Mesothelial cell of epicardium (in vitro differentiated cells): ENCODE results near the gene LZIC. TPM values are rescaled to one million over a fixed set of nuclear protein-coding genes. Genes with fewer than 3 reads are reported as not detected.

Experiments
- DNase-seq, 2 experiments: peaks; one replicate each; pipeline ENCODE4 v3.0.0; 2021; ENCODE audit warnings: low spot score in 2 of 2; ENCODE audit not compliant: unreplicated experiment in 2 of 2
- H3K27ac Mint-ChIP-seq: 2 replicates; pipeline ENCODE4 v1.8.0; 2021; ENCODE audit warnings: mixed read lengths
- H3K27me3 Mint-ChIP-seq: 2 replicates; pipeline ENCODE4 v1.8.0; 2021; ENCODE audit warnings: low read depth, mixed read lengths
- H3K36me3 Mint-ChIP-seq: 2 replicates; pipeline ENCODE4 v1.8.0; 2021; ENCODE audit warnings: mixed read lengths
- H3K4me1 Mint-ChIP-seq: 2 replicates; pipeline ENCODE4 v1.8.0; 2021; ENCODE audit warnings: mixed read lengths
- H3K4me3 Mint-ChIP-seq: 2 replicates; pipeline ENCODE4 v1.8.0; 2021; ENCODE audit warnings: mild to moderate bottlenecking, moderate library complexity, mixed read lengths
- H3K9me3 Mint-ChIP-seq: 2 replicates; pipeline ENCODE4 v1.8.0; 2021; ENCODE audit warnings: mixed read lengths
- microRNA-seq: library from miRNA; unstranded; fragments of <30 nt; microRNA quantifications from one replicate; pipeline ENCODE4 v1.2.0, GENCODE V29; 2021; ENCODE audit warnings: inconsistent platforms, mixed read lengths
- total RNA-seq: library from RNA; stranded (reverse); gene quantifications from 3 replicates; pipeline ENCODE4 v1.2.1, GENCODE V29; 2021
- TF ChIP-seq, protein P1 (sequence below): fragments of 200-600 bp; sonication (generic); IDR thresholded peaks from one replicate; pipeline ENCODE4 v1.5.0; 2021; ENCODE audit warnings: antibody characterized with exemption; ENCODE audit not compliant: unreplicated experiment

The LZIC gene
- total RNA-seq, 1 donor from 2014 or later, result 35.1 TPM

DNA sequence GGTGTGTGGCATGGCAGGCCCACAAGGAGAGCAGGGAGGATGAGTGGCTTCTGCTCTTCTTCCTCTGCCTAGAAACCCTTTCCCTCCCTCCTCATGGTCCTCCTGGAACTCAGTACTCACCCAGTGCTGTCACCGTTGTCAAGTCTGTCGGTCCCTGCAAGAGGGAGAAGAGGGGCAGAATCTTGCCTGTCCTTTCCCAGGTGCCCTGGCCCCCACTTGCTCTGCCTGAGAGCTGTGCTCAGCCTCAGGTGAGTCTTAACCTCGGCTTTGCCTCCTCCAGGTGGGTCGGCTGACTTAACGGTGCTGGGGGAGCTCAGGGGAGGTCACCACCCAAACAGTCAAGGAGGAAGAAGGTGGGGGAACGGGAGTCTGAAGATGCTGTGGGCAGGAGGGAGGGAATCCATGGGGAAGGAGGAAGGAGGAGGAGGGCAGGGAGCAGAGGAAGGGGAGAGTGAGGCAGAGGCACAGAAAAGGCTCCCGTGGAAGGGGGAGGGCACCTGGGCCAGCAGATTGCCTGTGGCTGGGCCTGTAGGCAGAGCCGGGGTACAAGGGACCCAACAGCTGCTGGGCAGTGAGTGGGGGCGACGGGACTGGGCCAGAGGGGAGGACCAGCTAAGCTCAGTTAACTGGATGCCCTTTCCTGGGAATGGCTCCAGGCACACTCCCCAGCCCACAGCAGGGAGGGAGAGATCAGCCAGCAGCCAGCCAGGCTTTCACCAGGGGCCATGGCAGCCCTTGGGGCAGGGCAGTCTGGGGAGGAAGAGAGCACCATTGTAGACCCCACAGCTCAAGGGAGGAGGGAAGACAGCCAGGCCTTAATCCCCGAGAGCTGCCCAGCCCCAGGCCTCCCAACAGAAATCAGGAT is 59.4 kb downstream of the LZIC start:
- no peaks in the 10 kb centered on the region for H3K9me3 Mint-ChIP-seq
- H3K27me3 Mint-ChIP-seq, result no peaks in the 10 kb centered on the region
- H3K36me3 Mint-ChIP-seq, result peaks cover 12% of the 10 kb centered on the region
- no peak overlapping the region for H3K4me3 Mint-ChIP-seq
- H3K27ac Mint-ChIP-seq, result peak overlapping the region; percentile 25
- H3K4me1 Mint-ChIP-seq, result peaks cover 13% of the 10 kb centered on the region
- no peak for DNase-seq
- TF ChIP-seq, protein P1, sequence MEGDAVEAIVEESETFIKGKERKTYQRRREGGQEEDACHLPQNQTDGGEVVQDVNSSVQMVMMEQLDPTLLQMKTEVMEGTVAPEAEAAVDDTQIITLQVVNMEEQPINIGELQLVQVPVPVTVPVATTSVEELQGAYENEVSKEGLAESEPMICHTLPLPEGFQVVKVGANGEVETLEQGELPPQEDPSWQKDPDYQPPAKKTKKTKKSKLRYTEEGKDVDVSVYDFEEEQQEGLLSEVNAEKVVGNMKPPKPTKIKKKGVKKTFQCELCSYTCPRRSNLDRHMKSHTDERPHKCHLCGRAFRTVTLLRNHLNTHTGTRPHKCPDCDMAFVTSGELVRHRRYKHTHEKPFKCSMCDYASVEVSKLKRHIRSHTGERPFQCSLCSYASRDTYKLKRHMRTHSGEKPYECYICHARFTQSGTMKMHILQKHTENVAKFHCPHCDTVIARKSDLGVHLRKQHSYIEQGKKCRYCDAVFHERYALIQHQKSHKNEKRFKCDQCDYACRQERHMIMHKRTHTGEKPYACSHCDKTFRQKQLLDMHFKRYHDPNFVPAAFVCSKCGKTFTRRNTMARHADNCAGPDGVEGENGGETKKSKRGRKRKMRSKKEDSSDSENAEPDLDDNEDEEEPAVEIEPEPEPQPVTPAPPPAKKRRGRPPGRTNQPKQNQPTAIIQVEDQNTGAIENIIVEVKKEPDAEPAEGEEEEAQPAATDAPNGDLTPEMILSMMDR, result no peak

DNA sequence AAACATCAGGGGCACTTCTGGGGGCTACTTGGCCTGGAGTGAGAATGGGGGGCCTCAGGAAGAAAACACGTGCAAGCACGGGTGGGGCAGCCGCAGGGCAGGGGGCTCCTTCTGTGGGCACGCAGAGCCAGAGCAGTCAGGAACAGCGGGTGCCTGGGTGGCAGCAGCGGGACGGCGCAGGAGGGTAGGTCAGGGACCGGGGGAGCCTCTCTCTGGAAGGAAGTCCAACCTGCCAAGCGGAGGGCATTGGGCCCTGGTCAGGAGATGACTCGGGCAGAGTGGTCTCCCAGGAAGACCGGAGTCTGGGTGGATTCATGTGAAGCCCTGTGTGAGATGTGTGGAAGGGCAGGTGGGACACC is 60.3 kb downstream of the LZIC start:
- H3K27me3 Mint-ChIP-seq, result no peaks in the 10 kb centered on the region
- no peak overlapping the region for H3K27ac Mint-ChIP-seq
- TF ChIP-seq, protein P1, result no peak
- peaks cover 14% of the 10 kb centered on the region for H3K36me3 Mint-ChIP-seq
- no peak overlapping the region for H3K4me3 Mint-ChIP-seq
- H3K4me1 Mint-ChIP-seq, result peaks cover 13% of the 10 kb centered on the region
- DNase-seq, result no peak
- no peaks in the 10 kb centered on the region for H3K9me3 Mint-ChIP-seq

DNA sequence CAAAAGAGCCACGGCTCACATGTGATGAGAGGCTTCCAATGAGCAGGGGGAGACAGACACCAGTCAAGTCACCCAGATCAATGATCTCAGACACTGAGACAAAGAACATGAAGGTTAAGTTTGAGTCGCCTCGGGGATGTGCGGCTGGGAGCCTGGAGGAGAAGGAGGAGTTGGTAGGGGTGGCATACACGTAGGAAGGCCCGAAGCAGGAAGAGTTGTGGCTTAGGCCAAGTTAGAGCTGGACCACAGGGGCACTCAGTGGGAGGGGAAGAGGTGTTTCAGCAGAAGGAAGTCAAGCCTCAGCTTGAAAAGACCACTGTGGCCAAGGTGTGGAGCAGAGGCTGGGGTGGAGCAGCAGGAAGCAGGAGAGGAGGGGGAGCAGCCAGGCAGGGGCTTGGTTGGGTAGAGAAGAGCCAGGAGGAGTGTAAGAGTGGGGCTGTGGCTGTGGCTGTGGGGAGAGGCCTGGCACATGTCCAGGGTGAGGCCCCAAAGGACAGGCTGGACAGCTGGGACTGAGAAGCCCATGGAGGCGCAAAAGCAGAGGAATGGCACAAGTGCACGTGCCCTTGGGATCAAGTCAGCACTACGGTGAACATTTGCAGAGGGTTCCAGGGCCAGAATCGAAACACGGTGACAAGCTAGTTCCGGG is 60.8 kb downstream of the LZIC start:
- TF ChIP-seq, protein P1, result no peak
- no peak for DNase-seq
- H3K4me3 Mint-ChIP-seq, result no peak overlapping the region
- H3K36me3 Mint-ChIP-seq, result peaks cover 14% of the 10 kb centered on the region
- H3K4me1 Mint-ChIP-seq, result peaks cover 13% of the 10 kb centered on the region
- H3K27me3 Mint-ChIP-seq, result no peaks in the 10 kb centered on the region
- H3K27ac Mint-ChIP-seq, result peak overlapping the region; percentile 42
- H3K9me3 Mint-ChIP-seq, result no peaks in the 10 kb centered on the region

DNA sequence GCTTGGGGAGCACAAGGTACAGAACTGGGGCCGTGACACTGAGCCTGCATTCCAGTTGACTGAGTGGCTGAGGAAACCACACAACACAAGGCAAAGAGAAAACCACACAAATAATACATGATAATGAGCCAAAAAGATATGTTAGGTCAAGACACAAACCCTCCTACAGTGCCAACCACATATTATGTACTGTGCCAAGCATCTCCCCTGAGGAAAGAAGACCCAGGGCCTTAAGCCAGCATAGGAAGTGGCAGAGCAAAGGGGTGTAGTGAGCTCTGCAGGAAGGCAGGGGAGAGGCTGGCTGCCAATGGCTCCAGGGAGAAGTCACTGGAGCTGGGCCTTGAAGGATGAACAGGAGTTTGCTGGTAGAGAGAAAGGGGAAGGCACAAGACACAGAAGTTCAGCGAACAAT is 61.3 kb downstream of the LZIC start:
- Mint-ChIP-seq H3K27me3 (no peaks in the 10 kb centered on the region), H3K4me3 (no peak overlapping the region), H3K4me1 (peaks cover 13% of the 10 kb centered on the region), H3K27ac (peak overlapping the region; percentile 42), H3K9me3 (no peaks in the 10 kb centered on the region), H3K36me3 (peaks cover 14% of the 10 kb centered on the region)
- DNase-seq, result no peak
- TF ChIP-seq, protein P1, result no peak

Small RNAs within 50 kb of the gene (microRNA-seq; reads per million reads assigned to microRNA genes)
- not detected for gene MIR5697

Other genes starting within 250 kb of the LZIC start
- 125 to 127 TPM (median 127 TPM) in 3 replicates for gene CLSTN1, start 119.4 kb downstream of the LZIC start, total RNA-seq
- gene CTNNBIP1, start 33.1 kb downstream of the LZIC start, total RNA-seq, result 49.7 to 52.6 TPM (median 51.5 TPM) in 3 replicates
- 9.7 to 11.3 TPM (median 11.3 TPM) in 3 replicates for gene NMNAT1, start 84 bp upstream of the LZIC start, total RNA-seq
- gene RBP7, start 53.8 kb upstream of the LZIC start, total RNA-seq, result 1.3 to 2.3 TPM (median 2.2 TPM) in 3 replicates
- gene UBE4B, start 89.6 kb upstream of the LZIC start, total RNA-seq, result 61.3 to 64.5 TPM (median 63.7 TPM) in 3 replicates